Stimulated activated CD8-positive, alpha-beta memory T cell treated with anti-CD3 and anti-CD28 coated beads, Interleukin-12 subunit alpha, Interleukin-12 subunit beta, amount 100 ng/mL, for 24 hours (primary cell): ENCODE data around the gene MIGA1.
"Not testable (repeated sequence)": the region's sequence is repeated elsewhere in the genome, so short reads cannot be mapped to it uniquely, and the experiment has no call there.

ENCODE experiments used
- DNase-seq: peaks from one replicate; pipeline ENCODE4 v3.0.0-alpha.2; 2020; ENCODE audit errors: extremely low read depth

The MIGA1 gene, protein sequence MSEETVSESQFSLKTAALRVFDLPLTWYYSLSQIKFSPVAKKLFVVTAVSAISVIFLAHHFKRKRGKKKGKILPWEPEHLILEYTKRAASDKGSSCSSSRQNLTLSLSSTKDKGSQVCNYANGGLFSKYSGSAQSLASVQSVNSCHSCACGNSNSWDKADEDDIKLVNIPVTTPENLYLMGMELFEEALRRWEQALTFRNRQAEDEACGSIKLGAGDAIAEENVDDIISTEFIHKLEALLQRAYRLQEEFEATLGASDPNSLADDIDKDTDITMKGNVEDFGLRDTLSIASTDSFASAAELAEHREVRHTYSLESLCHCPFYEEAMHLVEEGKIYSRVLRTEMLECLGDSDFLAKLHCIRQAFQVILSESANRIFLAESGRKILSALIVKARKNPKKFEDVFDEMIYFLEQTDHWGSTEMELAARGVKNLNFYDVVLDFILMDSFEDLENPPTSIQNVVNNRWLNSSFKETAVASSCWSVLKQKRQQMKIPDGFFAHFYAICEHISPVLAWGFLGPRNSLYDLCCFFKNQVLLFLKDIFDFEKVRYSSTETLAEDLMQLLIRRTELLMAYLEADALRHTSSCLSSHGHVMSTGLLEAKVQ

DNA sequence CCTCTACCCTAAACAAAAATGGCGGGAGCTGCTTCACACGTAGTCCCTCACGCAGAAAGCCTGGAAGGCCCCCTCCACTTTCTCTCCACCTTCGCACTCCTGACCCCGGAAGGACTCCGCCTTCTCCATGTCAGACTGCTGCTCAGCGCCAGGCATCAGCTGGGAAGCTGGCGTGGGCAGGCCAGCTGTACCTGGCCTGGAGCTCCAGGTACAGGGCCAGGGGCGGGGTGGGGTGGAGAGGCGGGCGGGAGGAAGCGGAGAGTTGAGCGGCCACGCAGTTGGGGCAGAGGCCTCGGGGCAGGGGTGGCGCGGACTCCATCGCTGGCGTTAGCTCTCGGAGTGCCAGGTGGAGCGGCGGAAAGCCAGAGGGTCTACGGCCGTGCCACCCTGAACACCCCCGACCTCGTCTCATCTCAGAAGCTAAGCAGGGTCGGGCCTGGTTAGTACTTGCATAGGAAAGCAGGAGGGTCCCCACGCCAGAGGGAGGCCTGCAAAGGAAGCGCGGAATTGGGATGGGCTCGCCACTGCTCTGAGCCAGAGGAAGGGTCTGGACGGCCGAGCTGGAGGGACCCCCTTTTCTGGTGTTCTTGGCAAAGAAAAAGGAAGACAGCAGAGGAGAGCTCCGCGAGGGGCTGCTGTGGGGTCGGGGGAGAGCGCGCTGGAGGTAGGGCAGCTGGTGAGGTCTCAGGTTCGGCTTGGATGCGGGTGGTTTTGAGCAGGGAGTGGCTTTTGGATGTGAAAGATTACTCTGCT lies at the start of gene MIGA1:
MIGA1 (plus strand) TSS at position 121 of the 753 bp plus-strand sequence. CDS start 3,604 bp downstream, outside the sequence.
- DNase-seq = peak; percentile 61

DNA sequence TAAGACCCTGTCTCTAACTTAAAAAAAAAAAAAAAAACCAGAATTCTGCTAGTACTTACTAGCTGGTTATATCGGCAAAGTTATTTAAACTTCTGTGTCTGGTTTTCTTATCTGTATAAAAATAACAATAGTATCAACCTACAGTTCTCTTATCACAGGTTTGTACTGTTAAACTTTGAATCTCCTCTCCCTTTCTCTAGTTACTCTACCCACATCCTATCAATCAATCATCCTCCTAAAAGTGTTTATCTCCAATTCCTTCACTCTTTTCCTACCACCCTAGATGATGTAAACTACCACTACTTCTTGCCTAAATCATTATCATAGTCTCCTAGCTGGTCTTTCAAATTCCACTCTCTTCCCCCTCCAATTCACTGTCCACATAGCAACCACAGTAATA lies 47.4 kb upstream of the MIGA1 start:
- no peak for DNase-seq

DNA sequence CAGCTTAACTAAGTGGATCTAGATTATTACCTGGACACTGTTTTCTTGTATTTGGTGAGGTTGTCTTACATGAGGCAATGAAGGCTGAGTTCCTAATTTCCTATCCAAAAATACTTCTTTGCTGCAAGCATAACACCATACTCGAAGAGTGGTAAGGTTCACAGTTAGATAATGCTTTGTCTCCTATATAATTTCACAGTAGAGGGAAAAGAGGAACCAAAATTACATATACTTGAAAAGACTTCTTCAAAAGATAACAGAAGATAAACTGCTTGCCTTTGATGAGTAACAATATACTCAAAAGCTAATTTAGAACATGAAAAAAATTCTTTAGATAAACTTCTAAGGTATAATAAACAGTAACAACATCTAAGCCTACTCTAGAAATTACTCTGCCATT lies 40.2 kb upstream of the MIGA1 start:
- no peak for DNase-seq

DNA sequence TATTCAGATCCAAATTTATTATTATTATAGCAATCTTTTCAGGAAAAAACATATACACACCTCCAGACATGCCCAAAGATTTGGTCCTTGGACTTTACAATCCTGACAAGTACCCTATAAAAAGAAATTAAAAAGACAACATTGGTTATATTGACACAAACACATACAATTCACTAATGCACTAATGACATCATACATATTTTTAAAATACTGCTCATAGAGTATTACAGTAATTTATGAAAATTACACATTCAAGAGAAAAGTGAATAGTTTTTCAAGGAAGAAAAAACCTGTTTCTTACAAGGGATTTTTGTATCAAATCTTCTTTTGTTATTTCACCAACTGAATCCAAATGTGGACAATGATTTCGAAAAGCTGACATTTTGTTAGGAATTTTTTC lies 38.1 kb upstream of the MIGA1 start:
- no peak for DNase-seq

DNA sequence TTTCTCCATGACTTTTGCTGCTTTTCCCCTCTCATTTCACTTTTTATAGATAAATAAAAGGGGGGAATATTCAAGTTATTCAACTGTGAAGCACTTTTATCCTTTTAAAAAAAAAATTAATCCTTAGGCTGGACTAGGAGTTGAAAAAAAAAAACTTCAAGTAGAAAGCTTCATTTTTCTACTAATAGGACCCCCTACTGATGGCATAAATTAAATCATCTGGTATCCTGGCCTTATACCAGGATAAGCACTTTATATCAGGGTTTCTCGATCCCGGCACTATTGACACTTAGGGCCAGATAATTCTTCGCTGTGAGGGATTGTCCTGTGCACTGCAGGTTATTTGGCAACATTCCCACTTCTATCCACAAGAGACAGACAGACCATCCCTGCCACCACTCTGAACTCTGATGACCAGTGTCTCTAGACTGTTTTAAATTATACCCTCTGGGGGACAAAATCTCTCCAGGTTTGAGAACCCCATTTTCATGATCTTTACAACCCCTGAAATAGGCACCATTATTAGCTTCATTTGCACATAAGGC lies 37.4 kb upstream of the MIGA1 start:
- no peak for DNase-seq

DNA sequence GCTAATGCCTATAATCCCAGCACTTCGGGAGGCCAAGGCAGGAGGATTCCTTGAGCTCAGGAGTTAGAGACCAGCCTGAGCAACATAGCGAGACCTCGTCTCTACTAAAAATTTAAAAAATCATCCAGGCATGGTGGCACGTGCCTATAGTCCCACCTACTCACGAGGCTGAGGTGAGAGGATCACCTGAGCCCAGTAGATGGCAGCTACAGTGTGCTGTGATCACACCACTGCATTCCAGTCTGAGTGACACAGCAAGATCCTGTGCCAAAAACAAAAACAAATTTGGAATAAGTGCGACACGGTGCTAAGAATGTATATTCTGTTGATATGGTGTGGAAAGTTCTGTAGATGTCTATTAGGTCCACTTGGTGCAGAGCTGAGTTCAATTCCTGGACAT lies 34.9 kb upstream of the MIGA1 start:
- no peak for DNase-seq

DNA sequence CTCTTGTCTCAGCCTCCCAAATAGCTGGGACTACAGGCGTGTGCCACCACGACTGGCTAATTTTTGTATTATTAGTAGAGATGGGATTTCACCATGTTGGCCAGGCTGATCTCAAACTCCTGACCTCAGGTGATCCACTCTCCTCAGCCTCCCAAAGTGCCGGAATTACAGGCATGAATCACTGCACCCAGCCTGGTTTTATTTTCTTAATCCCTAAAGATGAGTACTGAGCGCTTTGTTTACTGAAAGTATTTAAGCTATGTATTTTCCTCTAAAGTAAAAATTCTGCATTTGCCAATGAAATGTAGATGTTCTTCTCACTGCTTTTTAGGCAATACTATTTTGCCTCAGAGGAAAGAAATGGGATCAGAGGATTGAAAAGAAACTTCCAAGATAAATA lies 30.0 kb upstream of the MIGA1 start:
- not testable (repeated sequence) for DNase-seq

DNA sequence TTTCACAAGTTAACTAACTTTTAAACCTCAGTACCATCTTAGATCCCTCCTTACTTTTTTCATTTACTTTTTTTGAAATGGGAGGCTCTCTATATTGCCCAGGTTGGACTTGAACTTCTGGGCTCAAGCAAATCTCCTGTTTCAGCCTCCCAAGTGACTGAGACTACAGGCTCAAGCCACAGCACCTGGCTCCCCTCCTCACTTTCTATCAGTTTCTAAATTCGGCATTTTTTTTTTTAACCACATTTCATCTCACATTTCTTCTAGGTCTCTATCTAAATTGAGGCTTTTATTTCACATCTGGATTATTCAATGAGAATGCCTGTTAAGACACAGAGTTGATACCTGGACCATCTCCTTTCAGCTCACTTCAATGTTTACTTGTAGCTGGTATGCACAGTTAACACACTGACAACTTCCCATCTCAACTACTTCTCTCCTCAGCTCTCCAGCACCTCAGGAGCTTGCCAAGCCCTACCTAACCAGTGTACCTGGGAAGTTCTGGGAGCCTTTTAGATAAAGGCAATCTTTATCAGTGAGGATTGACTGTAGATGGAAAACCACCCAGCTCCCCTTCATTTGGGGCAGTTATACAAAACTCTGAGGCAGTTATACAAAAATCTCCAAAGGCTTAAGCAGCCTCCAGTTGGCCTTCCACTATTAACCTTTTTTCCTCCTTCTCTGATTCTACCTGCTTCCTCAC lies 23.2 kb upstream of the MIGA1 start:
- no peak for DNase-seq

DNA sequence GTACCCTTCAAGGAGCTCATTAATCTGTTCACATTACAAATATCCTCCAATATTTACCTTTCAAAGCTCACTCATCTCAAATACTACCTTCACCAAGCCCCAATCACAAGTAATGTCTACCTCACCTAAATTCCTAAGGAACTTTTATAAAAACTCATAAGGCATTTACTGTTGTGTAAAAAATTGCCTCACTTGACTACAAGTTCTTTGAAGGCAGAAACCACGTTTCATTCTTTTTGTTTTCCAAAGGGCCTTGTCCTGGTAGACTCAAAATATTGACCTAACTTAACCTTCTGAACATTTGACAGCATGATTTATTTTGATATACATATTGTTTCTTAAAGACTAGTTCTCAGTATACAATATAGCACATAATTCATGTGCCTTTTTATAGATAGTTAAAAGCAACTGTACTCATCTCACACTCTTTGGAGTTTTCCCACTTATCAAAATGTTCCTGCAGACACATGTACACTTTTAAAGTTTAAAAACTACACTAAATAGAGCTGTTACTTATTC lies 22.3 kb upstream of the MIGA1 start:
- DNase-seq = no peak

DNA sequence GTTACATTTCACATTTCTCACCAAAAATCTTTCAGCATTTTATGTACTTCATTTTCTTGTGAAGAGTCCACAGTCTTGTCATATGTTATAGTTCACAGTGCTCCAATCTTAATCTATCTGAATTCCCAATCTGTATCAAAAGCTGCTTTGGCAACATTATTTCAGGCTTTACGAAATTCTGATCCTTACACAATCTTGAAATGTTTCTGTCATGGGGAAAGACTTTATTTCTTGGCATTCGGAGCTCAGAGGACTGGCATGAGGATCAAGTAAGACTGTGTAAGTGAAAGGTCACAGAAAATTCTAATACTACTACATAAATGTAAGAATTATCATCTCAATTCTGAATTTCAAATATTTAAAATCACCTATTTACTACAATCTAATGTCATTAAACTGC lies 21.8 kb upstream of the MIGA1 start:
- no peak for DNase-seq

DNA sequence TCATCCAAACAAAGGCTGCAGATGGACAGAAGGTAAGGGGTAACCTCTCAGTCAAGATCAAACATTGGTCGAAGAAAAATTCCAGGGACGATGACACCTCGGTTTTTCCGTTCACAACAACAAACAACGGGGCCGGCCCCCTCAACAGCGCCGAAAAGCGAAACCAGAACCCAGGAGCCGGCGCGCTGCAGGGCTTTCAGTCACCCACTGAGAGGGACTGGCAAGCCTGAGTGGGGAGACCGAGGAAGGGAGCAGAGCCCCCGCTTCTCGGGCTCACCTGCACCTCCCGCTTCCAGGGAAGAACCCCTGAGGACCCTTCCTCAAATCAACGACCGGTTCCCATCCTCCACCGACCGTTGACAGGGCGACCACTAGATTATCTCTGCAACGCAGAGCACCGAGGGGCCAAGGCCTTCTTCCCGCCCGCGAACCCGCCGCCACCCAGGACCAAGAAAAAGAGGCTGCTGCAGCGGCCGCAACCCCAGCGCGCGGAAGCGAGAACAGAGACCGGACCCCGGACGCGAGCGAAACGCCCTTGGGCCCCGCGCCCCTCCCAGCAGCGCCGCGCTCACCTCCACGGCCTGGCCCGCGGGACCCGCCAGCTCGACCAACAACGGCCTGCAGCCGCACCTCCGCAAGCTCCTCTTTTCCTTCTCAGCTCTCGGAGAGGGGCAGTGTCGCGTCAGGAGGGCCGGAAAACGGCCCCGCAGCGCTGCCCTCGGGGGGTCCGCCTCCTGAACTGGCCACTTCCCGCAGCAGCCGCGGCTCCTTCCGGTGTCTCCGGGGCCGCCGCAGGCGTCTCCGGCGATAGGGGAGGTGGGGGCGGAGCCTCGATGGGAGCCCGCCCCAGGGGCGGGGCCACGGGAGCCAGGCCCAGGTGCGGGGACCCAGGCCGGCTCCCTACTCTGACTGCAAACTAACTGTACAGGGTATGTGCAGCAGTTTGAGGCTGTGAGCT lies 20.1 kb upstream of the MIGA1 start, which contains the start of gene USP33:
USP33 (minus strand) TSS at position 782 of the 958 bp plus-strand sequence. CDS start 18,155 bp downstream, outside the sequence.
- peak; percentile 72 for DNase-seq

DNA sequence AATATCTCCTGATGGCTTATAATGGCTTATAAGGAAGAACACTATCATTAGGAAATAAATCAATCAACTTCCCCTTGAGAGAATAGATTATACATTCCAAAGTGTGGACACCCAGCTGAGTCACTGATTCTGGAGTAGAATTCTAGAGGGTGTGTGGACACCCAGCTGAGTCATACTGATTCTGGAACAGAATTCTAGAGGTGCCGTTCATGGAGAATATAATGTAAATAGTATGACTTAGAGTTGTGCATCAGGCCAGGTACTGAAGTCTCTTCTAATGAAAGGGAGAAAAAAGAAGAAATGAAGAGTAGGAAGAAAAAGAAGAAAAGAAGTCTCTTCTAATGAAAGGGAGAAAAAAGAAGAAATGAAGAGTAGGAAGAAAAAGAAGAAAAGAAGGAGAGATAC lies 17.4 kb upstream of the MIGA1 start:
- DNase-seq = no peak

DNA sequence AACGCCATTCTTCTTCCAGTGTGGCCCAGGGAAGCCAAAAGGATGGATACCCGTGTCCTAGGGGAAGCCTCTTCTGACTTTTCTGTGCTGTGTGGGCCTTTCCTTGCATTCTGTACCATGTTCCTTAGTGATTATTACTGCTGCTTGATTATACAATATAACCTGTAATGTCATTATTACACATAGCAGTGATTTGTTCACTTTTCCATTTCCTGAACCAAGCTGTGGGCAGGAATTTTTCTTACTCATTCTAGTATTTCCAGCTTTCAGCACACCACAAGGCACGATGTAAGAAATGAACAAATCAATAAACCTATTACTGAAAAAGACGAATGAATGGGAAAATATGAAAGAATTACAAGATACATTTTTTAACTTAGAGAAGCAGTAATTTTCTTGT lies 11.4 kb upstream of the MIGA1 start:
- no peak for DNase-seq

DNA sequence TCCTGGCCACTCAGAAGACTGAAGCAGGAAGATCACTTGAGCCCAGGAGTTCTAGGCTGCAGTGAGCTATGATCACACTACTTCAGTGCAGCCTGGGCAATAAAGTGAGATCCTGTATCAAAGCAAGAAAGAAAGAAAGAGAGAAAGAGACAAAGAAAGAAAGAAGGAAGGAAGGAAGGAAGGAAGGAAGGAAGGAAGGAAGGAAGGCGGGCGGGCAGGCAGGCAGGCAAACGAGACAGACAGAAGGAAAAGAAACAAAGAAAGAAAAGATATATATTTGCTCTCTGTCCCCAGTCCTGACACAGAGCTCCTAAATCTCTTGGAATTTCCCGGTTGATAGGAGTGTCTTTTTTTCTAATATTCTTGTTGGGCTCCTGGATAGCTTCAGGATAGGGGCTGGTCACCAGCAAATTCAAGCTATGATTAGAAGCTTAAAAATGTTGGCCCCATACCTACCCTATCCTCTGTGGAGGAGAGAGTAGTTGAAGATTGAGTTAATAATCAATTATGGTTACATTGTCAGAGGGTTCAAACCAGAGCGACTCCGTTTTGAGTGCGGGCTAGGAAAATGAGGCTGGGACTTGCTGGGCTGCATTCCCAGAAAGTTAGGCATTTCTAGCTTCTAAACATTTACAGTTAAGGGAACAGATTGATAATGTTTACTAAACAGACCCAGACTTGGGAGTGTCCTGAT lies 3.3 kb upstream of the MIGA1 start:
- no peak for DNase-seq

DNA sequence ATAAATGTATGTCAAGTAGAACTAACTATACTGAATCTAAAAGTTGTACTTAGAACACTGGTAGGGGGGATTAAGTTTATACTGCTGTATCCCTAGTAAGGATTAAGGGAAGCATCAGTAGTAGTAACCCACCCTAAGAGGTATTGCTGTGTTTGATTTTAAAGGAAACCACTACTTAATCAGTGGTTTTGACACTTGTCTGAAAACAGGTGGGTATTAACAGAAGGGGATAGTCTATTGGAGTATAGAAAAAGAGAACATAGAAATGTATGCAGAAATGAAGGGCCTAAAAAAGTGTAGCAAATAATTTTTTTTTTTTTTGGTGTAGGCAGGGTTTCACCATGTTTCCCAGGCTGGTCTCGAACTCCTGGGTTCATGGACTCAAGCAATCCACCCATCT lies 2.2 kb downstream of the MIGA1 start:
- DNase-seq = no peak

DNA sequence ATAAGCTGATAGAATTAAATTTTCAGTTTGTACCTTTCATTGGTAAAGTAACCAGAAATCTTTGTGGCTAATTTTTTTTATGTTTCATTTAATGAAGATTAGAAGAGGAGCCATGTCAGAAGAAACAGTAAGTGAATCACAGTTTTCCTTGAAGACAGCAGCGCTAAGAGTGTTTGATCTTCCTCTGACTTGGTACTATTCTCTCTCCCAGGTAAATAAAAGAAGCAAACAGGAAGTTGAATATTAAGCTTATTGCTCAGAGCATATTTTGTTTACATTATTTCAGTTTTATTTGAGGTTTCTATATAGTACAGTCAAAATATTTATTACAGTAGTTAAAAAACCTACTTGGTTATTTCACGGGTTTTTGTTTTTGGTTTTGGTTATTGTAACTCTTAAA lies 3.7 kb downstream of the MIGA1 start:
- DNase-seq = no peak

DNA sequence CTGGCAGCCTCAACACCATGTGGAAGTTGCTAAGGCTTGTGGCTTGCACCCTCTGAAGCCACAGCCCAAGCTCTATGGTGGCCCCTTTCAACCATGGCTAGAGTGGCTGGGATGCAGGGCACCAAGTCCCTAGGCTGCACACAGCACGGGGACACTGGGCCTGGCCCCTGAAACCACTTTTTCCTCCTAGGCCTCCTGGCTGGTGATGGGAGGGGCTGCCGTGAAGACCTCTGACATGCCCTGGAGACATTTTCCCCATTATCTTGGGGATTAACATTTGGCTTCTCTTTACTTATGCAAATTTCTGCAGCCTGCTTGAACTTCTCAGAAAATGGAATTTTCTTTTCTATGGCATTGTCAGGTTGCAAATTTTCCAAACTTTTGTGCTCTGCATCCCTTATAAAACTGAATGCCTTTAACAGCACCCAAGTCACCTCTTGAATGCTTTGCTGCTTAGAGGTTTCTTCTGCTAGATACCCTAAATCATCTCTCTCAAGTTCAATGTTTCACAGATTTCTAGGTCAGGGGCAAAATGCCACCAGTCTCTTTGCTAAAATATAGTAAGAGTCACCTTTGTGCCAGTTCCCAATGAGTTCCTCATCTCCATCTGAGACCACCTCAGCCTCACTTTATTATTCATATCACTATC lies 6.8 kb downstream of the MIGA1 start:
- not testable (repeated sequence) for DNase-seq

DNA sequence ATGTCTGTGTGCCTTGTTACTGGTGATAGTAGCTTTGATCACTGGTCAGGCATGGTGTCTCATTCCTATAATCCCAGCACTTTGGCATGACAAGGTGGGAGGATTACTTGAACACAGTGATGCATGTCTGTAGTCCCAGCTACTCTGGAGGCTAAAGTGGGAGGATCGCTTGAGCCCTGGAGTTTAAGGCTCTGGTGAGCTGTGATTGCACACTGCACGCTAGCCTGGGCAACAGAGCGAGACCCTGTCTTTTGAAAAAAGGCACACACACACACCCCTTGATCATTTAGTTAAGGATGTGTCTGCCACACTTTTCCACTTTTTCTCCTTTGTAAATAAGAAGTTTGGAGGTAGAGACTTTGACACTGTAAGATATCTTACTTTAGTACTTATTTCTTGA lies 15.1 kb downstream of the MIGA1 start:
- no peak for DNase-seq
